HG03521 (cell line): Measurements from ENCODE around the gene DBF4.
"Not testable (repeated sequence)": the region's sequence is repeated elsewhere in the genome, so short reads cannot be mapped to it uniquely, and the experiment has no call there.

ENCODE experiments used
- ATAC-seq: cut with Tn5 transposase; IDR thresholded peaks from one replicate; pipeline ENCODE4 v1.9.1; 2021; ENCODE audit warnings: mild to moderate bottlenecking, moderate library complexity; ENCODE audit not compliant: unreplicated experiment

DBF4 gene

GRCh38 chr7:87876040-87876868 is at the start of gene DBF4, which contains the start of gene SLC25A40:
TSS of gene DBF4 (plus strand) at chr7:87876493. CDS start at chr7:87876733, 240 bp downstream.
TSS of gene SLC25A40 (minus strand) at chr7:87876360. CDS start at chr7:87858727, 17,633 bp downstream.
- peak; percentile 91 for ATAC-seq

- ATAC-seq, result not testable (repeated sequence)
These were observed 47.9 kb upstream of the DBF4 start for GRCh38 chr7:87828383-87828782.

GRCh38 chr7:87831097-87831496 is 45.2 kb upstream of the DBF4 start:
- no peak for ATAC-seq

- ATAC-seq, result no peak
These were observed 43.2 kb upstream of the DBF4 start for GRCh38 chr7:87833130-87833529.

GRCh38 chr7:87837597-87837996 is 38.7 kb upstream of the DBF4 start:
- ATAC-seq, result no peak

- no peak for ATAC-seq
These were observed 25.3 kb upstream of the DBF4 start for GRCh38 chr7:87850836-87851593.

GRCh38 chr7:87852306-87852705 is 24.0 kb upstream of the DBF4 start:
- ATAC-seq, result no peak

GRCh38 chr7:87853237-87853864 is 22.9 kb upstream of the DBF4 start:
- no peak for ATAC-seq

- ATAC-seq, result no peak
These were observed 17.7 kb upstream of the DBF4 start for GRCh38 chr7:87858417-87859100.

GRCh38 chr7:87866089-87866488 is 10.2 kb upstream of the DBF4 start:
- ATAC-seq, result no peak

GRCh38 chr7:87866533-87866932 is 9.8 kb upstream of the DBF4 start:
- ATAC-seq, result not testable (repeated sequence)

- no peak for ATAC-seq
These were observed 5.8 kb upstream of the DBF4 start for GRCh38 chr7:87870471-87870870.

- ATAC-seq, result no peak
These were observed 3.9 kb upstream of the DBF4 start for GRCh38 chr7:87872346-87872745.

- ATAC-seq, result not testable (repeated sequence)
These were observed 3.0 kb upstream of the DBF4 start for GRCh38 chr7:87873328-87873727.

GRCh38 chr7:87874066-87874465 is 2.2 kb upstream of the DBF4 start:
- no peak for ATAC-seq

- ATAC-seq, result peak; percentile 9
These were observed 898 bp upstream of the DBF4 start for GRCh38 chr7:87875151-87876039.

GRCh38 chr7:87876869-87877234 is 559 bp downstream of the DBF4 start:
- ATAC-seq, result peak; percentile 1

GRCh38 chr7:87877366-87878040 is 1.2 kb downstream of the DBF4 start:
- ATAC-seq, result no peak

GRCh38 chr7:87878208-87878735 is 2.0 kb downstream of the DBF4 start:
- no peak for ATAC-seq
